GM12865 (cell line): ENCODE data around the gene GAS6.
"Not testable (repeated sequence)": the region's sequence is repeated elsewhere in the genome, so short reads cannot be mapped to it uniquely, and the experiment has no call there.

Source experiments
- DNase-seq: peaks from one replicate; pipeline ENCODE4 v3.0.0; 2010; ENCODE audit warnings: low read depth
- H3K4me3 ChIP-seq: 2 replicates; pipeline ENCODE4 v1.5.1; 2011; ENCODE audit warnings: mild to moderate bottlenecking, low read depth, low read length, control low read depth
- TF ChIP-seq, protein P1 (sequence below): IDR thresholded peaks from 2 replicates; pipeline ENCODE4 v1.5.1; 2011; ENCODE audit warnings: low read length, control low read depth, low read depth, inconsistent platforms; ENCODE audit not compliant: insufficient read depth; ENCODE audit errors: missing control alignments

The GAS6 gene

DNA sequence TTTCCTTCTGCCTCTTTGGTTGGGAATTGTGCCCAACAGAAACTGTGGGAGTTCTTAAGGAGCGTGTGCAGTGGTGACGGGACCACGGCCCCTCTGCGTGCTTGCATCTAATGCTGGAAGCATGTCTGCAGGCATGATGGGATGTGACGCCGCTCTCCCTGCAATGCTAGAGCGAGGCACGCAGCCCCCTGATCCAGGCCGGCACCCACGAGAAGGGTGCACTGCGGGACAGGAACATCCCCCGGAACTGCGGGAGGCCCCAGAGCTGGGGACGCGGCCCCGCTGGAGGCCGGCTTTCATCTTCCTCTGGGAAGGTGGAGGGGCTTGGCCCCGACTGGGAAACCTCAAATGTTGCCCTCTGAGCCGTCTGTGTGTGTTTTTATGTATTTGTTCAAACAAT is 72.1 kb downstream of the GAS6 start:
- TF ChIP-seq, protein P1, sequence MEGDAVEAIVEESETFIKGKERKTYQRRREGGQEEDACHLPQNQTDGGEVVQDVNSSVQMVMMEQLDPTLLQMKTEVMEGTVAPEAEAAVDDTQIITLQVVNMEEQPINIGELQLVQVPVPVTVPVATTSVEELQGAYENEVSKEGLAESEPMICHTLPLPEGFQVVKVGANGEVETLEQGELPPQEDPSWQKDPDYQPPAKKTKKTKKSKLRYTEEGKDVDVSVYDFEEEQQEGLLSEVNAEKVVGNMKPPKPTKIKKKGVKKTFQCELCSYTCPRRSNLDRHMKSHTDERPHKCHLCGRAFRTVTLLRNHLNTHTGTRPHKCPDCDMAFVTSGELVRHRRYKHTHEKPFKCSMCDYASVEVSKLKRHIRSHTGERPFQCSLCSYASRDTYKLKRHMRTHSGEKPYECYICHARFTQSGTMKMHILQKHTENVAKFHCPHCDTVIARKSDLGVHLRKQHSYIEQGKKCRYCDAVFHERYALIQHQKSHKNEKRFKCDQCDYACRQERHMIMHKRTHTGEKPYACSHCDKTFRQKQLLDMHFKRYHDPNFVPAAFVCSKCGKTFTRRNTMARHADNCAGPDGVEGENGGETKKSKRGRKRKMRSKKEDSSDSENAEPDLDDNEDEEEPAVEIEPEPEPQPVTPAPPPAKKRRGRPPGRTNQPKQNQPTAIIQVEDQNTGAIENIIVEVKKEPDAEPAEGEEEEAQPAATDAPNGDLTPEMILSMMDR, result no peak
- no peak for DNase-seq
- no peak overlapping the region for H3K4me3 ChIP-seq

DNA sequence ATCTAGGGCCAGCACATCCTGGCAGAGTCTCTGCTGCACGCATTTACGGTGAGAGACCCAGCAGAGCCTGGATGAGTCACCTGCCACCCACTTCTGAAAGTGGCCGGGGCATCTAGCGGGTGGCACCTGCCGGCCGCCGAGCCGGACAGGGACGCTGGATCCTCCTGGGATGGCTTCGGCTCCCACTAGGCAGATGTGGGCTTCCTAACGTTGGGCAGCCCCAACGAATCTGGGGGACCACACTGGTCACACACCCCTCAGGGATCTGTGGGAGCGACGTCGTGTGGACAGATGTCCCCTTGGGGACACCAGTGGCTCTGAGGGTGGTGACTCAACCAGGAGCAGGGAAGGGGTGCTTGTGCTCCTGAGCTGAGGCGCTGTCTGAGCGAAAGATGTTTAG is 72.7 kb downstream of the GAS6 start:
- TF ChIP-seq, protein P1, result no peak
- no peak for DNase-seq

DNA sequence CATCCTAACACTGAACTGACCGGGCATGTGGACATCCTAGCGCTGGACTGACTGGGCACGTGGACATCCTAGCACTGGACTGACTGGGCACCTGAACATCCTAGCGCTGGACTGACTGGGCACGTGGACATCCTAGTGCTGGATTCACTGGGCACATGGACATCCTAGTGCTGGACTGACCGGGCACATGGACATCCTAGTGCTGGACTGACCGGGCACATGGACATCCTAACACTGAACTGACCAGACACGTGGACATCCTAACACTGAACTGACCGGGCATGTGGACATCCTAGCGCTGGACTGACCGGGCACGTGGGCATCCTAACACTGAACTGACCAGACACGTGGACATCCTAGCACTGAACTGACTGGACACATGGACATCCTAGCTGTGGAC is 73.9 kb downstream of the GAS6 start:
- DNase-seq, result not testable (repeated sequence)

More for the DNA sequence above, 72.7 kb downstream of the GAS6 start:
- H3K4me3 ChIP-seq, result no peak overlapping the region

DNA sequence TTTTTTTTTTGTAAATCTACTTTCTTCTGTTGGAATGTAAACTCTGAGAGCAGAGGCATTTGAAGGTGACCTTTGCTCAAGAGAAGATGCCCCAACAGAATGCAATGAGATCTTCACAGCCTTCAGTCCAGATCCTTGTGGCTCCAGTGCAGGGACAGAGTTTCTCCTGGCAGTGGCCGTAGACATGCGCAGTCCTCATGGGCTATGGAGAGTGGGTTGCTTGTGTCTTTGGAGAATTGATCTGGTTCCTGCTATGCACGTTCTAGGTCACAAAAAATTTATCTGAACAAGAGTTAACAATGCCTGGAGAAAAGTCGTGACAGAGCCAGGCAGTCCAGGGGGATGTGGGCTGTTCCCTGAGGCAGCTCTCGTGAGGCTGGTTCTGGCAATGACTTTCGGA is 74.7 kb downstream of the GAS6 start:
- H3K4me3 ChIP-seq, result no peak overlapping the region
- no peak for DNase-seq
- TF ChIP-seq, protein P1, result no peak

More for the DNA sequence above, 73.9 kb downstream of the GAS6 start:
- not testable (repeated sequence) for H3K4me3 ChIP-seq

DNA sequence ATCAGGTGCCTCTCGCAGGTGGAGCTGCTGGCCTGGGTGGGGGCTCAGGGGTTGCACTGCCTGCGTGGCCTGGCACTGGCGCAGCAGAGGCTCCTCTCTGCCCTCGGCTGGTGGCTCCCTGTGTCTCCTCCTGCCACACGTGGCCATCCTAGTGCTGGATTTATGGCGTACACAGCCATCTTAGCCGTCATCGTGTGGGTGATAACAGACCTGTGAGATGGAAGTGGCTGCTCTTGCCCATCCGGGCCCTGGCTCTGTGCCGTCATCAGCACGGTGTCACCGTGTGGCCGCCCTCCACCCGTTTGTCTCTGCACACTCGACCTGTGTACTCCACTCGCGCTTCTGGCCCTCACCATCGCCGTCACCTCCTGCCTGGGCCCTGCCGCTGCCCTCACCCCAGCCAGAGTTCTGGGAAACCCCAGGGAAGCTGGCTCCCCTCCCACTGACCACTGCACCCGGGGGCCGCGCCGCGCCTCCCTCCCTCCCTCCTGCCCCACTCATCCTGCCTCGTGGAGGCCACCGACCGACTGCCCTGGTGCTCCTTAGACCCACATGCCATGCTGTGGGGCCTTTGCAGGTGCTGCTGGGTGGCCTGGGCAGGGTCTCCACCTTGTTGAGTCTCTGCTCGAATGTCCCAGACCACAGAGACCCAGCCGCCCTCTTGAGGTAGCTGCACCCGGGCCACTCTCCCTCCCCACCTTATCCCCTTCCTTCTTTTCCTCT is 75.3 kb downstream of the GAS6 start:
- TF ChIP-seq, protein P1, result no peak
- DNase-seq, result no peak
- no peak overlapping the region for H3K4me3 ChIP-seq

DNA sequence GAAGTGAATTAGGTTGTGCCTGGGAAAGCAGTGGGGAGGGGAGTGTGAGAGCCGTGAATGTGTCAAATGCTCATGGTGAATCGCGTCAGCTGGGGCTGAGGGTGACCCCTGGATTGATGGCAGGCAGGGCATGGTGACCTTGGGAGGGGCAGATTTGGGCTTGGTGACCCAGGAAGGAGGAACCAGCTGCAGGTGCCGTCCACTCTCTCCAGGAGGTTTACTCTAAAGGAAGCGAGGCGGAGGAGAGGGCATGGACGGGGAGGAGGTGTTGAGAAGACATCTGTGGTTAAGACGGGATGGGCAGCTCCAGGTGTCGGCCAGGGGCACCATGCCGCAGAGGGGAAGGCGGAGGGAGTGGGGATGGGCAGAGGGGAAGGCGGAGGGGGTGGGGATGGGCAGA is 76.2 kb downstream of the GAS6 start:
- no peak overlapping the region for H3K4me3 ChIP-seq
- TF ChIP-seq, protein P1, result no peak
- no peak for DNase-seq

DNA sequence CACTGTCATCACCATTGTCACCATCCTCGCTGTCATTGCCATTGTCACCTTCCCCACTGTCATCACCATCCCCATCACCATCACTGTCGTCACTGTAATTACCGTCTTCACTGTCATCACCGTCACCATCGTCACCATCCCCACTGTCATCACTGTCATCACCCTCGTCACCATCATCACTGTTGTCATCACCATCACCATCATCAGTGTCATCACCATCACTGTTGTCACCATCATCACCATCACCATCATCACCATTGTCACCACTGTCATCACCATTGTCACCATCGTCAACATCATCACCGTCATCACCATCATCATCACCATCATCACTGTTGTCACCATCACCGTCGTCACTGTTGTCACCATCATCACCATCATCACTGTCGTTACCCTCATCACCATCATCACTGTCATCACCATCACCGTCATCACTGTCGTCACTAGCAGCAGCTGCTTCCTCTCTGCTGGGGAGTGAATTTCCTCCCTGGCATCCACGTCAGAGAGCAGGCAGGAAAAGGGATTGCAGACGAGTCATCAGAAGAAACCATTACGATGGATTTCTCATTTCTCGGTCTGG is 77.5 kb downstream of the GAS6 start:
- no peak overlapping the region for H3K4me3 ChIP-seq
- DNase-seq, result no peak
- TF ChIP-seq, protein P1, result no peak
